ENCODE results near the gene OR2S2.

The OR2S2 gene

DNA sequence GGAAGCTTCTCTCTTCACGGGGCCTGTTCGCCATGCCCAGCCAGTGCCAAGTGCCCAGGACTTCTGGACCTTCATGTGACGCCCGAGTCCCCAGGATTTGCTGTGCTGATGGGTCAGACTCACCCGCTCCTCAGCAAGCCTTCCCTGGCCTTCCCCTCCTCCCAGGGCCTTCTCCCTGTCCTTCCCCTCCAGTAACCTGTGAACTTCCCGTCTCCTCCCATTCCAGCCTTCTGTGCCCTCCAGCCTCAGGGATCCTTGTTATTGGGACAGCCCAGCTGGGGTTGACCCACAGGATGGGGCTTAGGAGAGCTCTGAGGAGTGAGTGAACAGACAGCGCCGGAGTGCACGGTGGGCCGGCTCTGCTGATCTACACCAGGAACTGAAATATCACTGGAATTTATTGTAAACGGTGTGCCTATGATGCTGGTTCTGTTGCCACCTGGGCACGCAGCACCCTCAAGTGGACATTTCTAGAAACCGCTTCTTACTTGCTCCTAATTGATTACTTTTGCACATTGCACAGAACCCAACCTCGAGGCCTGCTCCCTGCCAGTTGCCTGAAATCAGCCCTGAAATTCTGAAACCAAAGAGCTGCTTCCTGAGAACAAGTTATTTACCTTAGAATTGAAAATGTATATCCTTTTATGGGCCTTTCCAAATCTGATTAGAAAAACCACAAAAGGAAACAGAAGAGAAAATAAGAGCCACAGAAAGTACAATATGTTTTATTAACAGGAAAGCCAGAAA is 47.2 kb downstream of the OR2S2 start:
- in situ Hi-C loops (cut with HindIII; ENCODE audit: low sequenced_read_pairs), result no loop called here

DNA sequence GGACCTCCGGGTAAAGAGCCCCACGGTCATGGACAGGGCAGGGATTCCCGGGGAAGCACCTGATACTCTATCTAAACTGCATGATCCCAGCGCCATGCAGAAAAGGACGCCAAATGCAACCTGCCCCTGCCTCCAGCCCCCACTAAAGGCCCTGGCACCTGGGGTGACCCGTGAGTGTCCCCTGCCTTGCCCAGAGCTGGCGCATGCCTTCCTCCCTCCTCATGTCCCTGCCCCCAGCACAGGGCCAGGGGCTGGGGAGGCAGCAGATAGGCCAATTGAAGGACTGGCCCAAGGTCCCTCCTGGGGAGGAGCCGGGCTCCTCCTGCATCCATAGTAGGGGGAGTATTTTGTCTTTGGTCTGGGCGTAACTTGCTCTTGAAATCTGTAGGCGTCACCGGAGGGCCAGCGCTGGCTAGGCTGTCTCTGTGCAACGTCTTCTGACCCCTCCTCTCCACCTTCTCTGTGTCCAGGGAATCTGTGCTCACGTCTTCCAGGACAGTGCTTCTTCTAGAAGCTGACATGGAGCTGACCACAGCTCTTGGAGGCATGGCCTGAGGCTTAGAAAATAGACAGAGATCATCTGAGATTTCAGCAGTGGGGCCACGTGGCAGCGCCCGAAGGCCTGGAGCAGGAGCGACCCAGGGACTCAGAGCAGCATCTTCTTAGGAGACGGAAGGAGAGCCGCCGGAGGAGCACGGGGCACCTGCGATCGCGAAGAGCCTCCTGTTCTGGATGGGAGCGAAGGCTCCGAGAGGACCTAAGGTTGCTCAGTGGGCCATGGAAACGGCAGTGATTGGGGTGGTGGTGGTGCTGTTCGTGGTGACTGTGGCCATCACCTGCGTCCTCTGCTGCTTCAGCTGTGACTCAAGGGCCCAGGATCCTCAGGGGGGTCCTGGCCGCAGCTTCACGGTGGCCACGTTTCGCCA is 48.0 kb downstream of the OR2S2 start:
- in situ Hi-C loops (cut with HindIII; ENCODE audit: low sequenced_read_pairs), result loop anchor here (5.0 kb wide), 1 partner anchor 103 kb away; no protein-coding TSS in a partner anchor

DNA sequence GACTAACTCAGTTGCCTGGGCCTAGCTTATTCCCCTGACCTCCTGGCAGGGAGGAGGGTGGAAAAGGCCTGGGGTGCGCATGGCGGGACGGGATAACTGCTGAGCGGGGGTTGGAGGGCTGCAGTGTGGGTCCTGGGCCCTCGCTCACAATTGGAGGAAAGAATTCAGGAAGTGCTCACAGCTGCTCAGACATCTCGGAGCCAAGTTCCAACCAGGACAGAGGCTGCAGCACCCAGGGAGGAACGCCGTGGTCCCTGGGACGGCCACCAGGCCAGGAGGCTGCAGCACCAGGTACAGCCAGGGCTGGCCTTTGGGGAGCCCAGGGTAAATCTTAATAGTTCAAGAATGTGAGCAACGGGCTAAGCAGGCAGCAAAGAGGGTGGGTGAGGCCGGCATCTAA is 48.7 kb downstream of the OR2S2 start, which contains the start of gene SPAAR:
Gene SPAAR (plus strand): TSS at position 217 of the 400 bp plus-strand sequence. CDS start 974 bp downstream, outside the sequence.
- in situ Hi-C loops (cut with HindIII; ENCODE audit: low sequenced_read_pairs), result loop anchor here (5.0 kb wide), 1 partner anchor 102 kb away; no protein-coding TSS in a partner anchor

DNA sequence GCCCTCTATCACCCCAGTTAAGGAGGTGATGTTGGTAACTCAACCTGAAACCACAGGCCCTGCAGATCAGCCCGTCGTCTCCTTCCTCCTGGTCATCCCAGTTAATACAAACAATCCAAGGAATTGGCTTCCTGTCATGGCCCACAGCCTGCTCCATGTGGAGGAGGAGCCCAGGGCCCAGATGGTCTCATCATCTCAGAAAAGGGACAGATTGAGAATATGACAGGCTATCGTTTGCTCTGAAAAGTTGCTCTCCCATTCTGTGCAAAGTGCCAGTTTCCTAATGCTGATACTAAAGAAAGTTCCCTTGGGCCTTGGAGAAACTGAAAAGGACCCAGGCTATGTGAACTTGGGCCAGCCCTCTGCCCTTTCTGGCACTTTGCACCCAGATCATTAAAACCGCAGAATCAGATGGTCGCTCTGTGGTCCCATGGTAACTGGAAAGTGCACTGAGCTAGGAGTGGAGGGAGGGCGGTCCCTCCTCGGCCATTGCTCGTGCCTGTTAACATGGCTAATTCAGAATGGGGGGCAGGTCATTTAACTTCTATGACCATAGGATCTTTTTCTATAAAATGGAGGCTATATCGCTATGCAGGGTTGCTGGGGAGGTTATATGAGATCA is 49.3 kb downstream of the OR2S2 start:
- in situ Hi-C loops (cut with HindIII; ENCODE audit: low sequenced_read_pairs), result loop anchor here (5.0 kb wide), 1 partner anchor 101 kb away; no protein-coding TSS in a partner anchor

GRCh38 chr9:35907711-35908503 is 50.0 kb downstream of the OR2S2 start:
- in situ Hi-C loops (cut with HindIII; ENCODE audit: low sequenced_read_pairs), result loop anchor here (5.0 kb wide), 1 partner anchor 101 kb away; no protein-coding TSS in a partner anchor
